ENCODE measurements around the gene ERN1.

The ERN1 gene

GRCh38 chr17:64003526-64004121, 126.3 kb downstream of the ERN1 start:
- DNase-seq (ENCODE audit: low spot score): no peak

- DNase-seq (ENCODE audit: low spot score): no peak
These were observed 127.1 kb downstream of the ERN1 start for GRCh38 chr17:64002658-64003525.

- no peak for DNase-seq (ENCODE audit: low spot score)
These were observed 128.0 kb downstream of the ERN1 start for GRCh38 chr17:64001763-64002529.

- DNase-seq (ENCODE audit: low spot score): no peak
These were observed 128.8 kb downstream of the ERN1 start for GRCh38 chr17:64001091-64001579.

- no peak for DNase-seq (ENCODE audit: low spot score)
These were observed 130.0 kb downstream of the ERN1 start for GRCh38 chr17:63999680-64000531.

GRCh38 chr17:63998721-63999679, 130.9 kb downstream of the ERN1 start:
- DNase-seq (ENCODE audit: low spot score): peak; percentile 28

GRCh38 chr17:63998050-63998720, 131.8 kb downstream of the ERN1 start, which contains the start of gene PRR29:
PRR29 (plus strand) TSS chr17:63998351; CDS start chr17:63998365, 14 bp downstream.
- peak; percentile 80 for DNase-seq (ENCODE audit: low spot score)

- DNase-seq (ENCODE audit: low spot score): no peak
These were observed 132.4 kb downstream of the ERN1 start for GRCh38 chr17:63997341-63998048.

- no peak for DNase-seq (ENCODE audit: low spot score)
These were observed 133.3 kb downstream of the ERN1 start for GRCh38 chr17:63996430-63997182.

- no peak for DNase-seq (ENCODE audit: low spot score)
These were observed 134.3 kb downstream of the ERN1 start for GRCh38 chr17:63995626-63996025.

GRCh38 chr17:63993368-63993985, 136.5 kb downstream of the ERN1 start:
- DNase-seq (ENCODE audit: low spot score): no peak

- DNase-seq (ENCODE audit: low spot score): no peak
These were observed 138.3 kb downstream of the ERN1 start for GRCh38 chr17:63991611-63992010.

- no peak for DNase-seq (ENCODE audit: low spot score)
These were observed 140.2 kb downstream of the ERN1 start for GRCh38 chr17:63989622-63990345.

Data from germinal center (tissue), 1 donor.